GM21526 (cell line): ENCODE measurements around the gene SCAMP3.

Experiments used
- ATAC-seq: cut with Tn5 transposase; IDR thresholded peaks from one replicate; pipeline ENCODE4 v1.9.1; 2021; ENCODE audit warnings: moderate library complexity; ENCODE audit not compliant: unreplicated experiment, low FRiP score

Gene SCAMP3

DNA sequence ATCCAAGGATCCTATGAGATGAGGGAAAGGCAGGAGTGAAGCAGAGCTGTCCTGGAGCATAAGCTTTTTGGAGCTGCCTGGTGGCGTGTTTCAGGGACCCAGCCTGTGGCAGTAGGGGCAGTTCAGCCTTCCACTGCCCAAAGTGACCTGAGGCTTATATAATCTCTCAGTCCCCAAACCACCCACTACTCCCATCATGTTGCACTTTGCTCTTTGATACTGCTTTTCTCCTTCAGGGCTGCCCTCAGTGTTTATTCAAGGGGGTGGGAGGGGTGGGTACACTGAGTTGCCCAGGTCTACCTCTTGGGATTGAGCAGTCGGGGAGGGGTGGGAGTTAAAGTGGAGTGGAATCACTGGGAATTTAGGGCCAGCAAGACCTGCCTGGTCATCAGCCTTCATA, 24.4 kb upstream of the SCAMP3 start:
- ATAC-seq, result no peak

DNA sequence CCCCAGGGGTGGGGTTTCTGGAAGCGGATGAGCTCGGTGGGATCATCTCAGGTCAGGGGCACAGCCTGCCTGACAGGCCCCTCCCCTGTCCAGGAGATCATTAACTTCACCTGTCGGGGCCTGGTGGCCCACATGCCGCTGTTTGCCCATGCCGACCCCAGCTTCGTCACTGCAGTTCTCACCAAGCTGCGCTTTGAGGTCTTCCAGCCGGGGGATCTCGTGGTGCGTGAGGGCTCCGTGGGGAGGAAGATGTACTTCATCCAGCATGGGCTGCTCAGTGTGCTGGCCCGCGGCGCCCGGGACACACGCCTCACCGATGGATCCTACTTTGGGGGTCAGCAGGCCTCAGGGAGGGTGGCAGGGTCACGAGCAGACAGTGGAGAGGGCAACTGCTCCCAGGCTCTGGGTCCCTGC, 23.5 kb upstream of the SCAMP3 start:
- ATAC-seq, result no peak

DNA sequence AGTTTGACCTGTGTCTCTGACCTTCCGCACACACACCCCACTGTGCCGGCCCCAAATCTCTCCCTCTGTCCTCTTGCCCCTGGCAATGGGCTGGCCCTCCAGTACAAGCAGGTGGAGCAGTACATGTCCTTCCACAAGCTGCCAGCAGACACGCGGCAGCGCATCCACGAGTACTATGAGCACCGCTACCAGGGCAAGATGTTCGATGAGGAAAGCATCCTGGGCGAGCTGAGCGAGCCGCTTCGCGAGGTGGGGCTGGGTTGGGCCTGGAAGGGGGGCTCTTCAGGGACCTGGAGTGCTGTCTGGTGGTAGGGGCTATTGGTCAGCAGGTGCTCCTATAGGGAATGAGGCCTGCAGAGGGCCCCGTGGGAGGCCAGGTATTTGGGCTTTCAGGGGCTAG, 22.9 kb upstream of the SCAMP3 start:
- no peak for ATAC-seq

DNA sequence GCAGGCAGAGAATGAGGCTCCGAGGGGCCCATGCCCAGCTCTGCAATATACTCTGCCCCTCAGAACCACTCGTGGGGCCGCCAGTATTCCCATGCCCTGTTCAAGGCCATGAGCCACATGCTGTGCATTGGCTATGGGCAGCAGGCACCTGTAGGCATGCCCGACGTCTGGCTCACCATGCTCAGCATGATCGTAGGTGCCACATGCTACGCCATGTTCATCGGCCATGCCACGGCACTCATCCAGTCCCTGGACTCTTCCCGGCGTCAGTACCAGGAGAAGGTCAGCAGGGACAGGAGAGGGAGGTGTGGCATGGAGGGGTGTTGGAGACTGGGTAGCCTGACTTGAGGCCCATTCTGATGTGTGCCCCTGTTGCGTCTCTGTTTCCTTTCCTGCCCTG, 22.3 kb upstream of the SCAMP3 start:
- no peak for ATAC-seq

DNA sequence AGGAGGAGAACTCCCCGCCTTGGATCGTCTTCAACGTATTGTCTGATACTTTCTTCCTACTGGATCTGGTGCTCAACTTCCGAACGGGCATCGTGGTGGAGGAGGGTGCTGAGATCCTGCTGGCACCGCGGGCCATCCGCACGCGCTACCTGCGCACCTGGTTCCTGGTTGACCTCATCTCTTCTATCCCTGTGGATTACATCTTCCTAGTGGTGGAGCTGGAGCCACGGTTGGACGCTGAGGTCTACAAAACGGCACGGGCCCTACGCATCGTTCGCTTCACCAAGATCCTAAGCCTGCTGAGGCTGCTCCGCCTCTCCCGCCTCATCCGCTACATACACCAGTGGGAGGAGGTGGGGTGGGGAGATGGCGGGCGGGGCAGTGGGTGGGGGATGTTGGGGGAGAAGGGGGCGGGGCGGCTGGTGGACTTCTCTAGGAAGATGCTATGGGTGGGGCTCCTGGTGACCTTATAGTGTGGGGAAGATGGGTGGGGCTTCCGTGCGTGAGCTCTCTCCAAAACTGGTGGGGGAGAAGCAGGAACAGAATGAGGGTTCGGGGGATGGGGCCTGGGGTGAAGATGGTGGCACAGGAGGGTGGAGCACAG, 20.4 kb upstream of the SCAMP3 start:
- ATAC-seq, result no peak

DNA sequence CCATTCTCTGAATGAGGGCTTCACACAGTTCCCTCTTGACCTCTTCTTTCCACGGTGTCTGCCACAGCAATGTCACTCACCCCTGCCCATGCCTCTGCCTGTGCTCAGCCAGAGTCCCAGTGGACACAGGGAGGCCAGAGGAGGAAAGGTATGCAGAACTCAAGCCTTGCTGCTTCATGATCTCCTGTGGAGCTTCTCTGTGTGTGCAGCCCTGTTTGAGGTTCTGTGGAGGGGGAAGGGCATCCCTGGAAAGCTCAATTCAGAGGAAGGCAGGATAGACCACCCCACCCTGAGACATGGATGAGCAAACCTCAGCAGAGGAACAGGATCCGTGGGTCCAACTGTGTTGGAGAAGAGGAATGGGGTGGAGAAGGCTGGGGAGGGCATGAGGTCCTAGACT, 17.1 kb upstream of the SCAMP3 start:
- ATAC-seq, result no peak

DNA sequence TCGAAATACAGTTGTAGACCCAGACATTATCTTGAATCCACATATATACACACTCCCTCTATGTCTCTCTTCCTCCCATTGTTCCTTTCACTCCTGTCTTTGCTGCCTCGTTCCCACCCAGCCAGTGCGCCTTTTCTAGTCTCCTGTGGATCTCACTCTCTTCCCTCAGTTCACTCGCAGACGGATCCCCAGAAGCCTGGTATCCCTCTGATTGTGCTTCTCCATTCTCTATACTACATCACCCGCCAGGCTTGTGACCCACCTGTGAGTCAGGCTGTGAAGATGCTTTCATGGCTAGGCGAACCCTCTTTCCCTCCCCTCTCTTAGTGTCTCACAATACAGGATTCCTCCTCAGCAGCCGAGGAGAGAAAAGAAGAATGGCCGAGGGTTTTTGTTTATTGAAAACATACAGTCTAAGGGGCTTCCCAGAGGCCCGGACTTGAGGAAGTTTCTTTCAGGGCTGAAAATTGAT, 16.6 kb upstream of the SCAMP3 start:
- ATAC-seq, result no peak

DNA sequence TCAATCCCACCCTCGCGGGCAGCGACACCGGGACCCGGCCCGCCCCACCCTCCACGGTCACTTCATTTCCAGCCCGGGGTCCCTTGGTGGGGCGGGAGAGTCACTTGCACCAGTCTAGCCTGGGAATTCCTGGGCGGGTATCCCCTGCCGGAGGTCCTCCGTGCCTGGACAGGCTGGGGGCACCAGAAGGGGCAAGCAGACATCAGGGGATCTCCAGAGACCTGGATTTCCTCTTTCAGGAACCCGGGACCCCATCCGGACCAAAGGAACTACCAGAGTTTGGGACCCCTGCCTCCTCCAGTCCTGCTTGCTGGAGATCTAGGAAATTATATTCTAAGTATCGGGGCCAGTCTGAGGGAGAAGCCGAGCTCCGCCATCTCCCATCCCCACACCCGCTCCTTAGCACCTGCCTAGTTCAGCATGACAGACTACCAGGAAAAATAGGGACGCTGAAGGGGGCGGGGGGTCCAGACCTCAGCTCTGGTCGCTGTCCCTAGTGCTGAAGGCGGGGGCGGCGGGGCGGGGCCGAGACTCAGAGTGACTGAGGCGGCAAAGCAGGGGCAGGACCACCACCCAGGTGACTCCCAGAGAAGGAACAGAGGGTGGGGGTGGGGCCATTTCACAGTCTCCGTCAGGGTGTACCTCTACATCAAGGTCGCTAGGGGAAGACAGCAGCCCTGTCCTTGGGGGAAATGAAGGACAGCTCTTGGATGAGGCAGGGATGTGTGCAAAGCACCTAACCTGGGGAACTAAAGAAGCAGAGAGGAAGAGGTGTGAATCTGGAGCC, 15.9 kb upstream of the SCAMP3 start:
- no peak for ATAC-seq

DNA sequence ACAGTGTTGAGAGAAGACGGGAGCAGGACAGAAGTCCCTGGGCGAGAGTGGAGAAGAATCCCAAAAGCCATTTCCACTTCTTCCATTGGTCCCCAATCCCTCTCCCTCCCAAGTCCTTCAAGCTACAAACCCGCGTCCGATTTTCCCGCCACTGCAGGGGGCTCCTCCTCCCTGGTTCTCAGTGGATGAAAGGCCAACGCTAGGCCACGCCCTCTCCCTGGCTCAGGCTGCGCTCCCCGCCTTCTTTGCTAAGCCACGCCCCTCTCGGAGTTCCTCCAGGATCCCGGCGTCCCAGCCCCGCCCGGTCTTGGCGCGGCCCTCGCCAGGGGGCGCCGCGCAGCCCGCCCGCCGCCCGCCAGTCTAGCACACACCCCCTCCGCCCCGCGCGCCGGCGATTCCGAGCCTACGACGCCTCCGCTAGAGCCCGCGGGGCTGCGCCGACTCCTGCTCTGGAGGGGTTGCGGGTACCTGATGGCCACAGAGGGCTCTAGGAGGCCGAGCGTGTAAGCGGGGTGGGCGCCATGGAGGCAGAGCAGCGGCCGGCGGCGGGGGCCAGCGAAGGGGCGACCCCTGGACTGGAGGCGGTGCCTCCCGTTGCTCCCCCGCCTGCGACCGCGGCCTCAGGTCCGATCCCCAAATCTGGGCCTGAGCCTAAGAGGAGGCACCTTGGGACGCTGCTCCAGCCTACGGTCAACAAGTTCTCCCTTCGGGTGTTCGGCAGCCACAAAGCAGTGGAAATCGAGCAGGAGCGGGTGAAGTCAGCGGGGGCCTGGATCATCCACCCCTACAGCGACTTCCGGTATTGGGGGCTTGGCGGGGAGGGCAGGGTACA, 15.1 kb upstream of the SCAMP3 start, which contains the start of gene HCN3:
HCN3 (plus strand) TSS at position 394 of the 832 bp plus-strand sequence; CDS start at position 522, 128 bp downstream.
- peak; percentile 48 for ATAC-seq

DNA sequence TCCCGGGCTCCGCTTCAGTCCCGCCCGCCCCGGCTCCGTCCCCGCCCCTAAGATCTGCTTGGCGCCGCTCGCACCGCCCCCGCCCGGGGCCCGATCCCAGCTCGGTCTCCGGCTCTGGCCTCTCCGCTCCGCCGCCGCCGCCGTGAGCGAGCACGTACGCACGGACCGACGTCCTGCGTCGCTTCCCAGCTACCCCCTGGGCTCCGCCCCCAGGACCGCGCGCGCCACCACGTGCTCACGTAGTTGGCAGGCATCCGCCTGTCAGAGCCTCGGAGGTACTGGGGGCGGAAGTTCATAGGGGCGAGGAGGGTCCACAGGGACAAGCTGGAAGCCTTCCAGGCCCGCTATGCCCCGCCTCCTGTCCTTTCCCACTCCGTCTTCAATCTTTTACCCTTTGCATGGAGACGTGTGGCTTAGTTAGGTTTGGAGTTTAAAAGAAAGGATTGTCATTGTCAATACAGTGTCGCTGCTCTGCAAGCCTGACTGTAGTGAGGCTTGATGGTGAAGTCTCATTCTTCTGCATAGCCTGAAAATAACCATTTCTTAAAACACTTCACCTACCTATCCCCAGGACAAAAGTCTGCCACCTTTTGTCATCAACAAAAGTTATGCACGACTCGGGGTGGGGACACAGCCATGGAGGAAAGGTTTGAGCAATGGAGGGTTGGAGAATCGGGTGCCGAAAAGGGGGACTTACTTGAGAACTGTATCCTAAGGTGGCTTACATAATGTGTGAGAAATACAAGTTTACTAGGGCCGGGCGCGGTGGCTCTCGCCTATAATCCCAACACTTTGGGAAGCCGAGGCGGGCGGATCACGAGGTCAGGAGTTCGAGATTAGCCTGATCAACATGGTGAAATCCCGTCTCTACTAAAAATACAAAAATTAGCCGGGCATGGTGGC, 11.4 kb upstream of the SCAMP3 start, which contains the start of gene CLK2:
CLK2 (minus strand) TSS at position 162 of the 903 bp plus-strand sequence. CDS start 2,527 bp downstream, outside the sequence.
- ATAC-seq, result peak; percentile 74

DNA sequence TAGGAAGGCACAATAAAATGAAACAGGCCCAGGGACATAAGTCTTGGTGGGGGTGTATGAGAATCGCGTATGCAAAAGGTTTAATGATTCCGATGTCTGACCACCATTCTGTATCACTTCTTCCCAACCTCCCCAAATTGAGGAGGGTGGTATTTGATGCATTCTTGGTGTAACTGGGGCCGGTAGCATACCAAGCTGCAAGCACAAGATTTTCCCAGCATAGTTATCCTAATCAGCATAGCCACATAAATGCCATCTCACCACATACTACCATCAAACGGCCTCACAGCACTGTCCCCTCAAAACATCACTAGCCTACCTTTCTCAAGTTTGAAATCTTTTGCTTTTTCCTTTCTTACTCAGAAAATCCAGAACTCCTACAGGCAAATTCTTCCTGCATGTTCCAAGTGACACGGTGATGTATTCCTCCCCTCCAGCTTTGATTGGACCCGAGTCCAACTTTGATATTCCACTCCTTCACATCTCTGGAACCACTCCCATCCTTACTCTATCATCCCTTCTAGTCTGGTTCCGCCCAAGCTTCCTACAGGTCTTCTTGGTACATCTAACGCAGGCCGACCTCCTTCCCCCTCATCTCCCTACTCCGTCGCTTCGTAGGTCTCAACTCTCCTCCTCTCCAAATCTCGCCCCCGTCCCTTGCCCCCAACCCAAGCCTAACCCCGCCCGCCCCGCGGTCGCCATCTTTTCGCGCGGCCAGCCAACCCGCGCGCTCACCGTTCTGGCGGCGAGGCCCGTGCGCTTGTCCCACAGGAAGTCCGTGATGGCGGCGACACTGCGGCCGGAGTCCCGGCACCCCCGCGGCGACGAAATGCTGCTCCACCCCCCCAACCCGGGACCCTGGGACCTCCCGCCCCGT, 10.5 kb upstream of the SCAMP3 start:
- peak; percentile 19 for ATAC-seq

DNA sequence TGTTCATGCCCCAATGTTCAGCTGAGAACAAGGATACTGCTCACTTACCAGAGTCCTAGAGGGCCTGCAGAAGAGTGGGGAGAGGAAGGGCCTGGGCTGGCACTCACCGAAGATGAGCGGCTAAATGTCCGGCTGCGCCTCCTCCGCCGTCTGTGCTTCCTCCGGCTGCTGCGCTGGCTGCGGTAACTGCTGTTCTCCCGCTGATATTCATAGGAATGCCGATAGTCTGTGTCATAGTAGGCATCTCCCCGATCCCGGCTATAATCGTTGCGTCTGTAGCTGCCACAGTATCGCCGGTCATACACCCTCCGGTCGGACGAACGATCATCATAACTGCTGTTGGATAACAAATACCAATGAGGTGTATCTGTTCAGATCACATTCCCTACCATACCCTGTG, 7.2 kb upstream of the SCAMP3 start:
- ATAC-seq, result no peak

DNA sequence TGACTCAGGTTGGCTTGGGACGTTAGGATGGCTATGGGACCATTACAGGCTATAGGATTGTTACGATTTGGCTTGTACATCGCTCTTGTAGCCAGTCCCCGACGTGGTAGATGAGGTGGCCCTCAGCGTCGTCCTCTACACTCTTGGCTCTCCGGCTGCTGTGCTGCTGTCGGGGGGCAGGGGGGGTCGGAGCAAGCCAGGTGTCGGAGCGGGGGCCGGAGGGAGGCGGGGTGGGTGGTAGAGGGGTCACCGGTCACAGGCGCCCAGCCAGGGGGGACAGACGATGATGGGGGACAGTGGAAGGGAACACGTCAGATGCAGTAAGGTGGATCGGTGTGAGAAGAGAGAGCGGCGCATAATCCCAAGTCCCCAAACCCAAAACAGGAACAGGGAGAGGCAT, 6.5 kb upstream of the SCAMP3 start:
- ATAC-seq, result no peak

DNA sequence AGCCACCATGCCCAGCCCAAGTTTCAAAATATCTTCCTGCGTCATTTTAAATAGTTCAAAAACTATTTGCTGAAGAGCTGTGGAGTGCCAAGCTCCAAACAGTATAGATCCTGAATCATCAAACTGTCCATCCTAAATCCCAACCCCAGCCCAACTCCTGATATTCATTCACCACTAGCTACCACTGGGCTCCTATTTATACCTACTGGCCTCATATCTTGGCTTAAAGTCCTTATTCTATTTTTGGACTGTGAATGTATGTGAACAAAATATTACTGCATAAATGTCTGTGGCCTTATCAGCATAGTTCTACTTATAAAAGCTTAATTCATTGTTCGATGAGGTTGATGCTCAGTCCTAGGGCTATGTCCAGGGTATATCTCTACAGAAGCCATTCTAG, 5.2 kb upstream of the SCAMP3 start:
- no peak for ATAC-seq

DNA sequence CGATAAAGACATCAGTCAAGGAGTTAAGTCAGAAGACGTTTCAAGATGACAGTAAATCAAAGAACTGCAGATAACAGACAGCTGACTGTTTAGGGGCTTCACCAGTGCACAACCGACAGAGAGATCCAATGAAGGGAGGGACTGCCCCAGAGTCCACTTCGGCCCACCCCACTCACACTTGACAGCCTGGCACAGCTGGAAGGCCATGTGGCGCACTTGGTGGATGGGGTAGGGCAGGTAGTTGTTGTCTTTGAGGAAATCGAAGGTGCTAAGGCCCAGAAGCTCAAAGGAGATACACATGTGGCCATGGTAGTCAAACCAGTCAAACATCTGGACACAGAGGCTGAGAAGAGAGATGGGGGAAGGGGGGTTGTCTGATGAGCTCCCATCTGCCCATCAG, 4.4 kb upstream of the SCAMP3 start:
- no peak for ATAC-seq

DNA sequence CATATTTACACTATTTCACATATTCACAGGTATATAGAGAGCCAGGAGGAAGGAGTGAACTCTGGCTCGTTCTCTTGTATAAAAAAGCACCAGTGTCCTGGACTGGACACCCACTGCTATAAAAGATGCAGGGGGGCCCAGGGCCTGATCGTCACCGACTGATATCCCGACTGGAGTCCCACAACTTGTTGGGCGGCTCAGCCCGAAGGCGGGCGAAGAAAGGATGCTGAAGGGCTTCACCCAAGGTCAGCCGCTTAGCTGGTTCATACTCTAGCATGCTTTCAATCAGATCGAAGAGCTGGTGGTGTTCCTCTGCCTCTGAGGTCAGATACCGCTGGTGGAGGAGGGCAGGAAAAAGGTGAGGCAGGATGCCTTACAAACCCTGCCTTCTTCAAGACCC, 907 bp upstream of the SCAMP3 start:
- ATAC-seq, result no peak

DNA sequence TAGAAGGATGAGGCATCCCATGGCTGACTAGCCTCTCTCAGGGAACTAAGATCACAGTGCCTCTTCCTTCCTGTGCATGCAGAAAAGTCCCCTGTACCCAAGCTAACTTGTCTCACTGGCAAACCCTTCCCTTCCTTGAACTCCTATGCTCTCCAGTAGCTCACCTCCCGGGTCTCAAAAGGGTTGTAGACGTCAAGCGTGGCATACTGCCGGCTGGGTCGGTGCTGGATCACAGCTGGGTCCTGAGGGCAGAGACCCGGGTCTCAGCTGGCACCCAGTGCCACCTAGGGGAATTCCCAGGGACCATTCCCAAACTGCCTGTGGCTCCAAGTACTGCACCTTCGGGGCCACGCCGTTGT, 688 bp downstream of the SCAMP3 start:
- peak; percentile 4 for ATAC-seq

DNA sequence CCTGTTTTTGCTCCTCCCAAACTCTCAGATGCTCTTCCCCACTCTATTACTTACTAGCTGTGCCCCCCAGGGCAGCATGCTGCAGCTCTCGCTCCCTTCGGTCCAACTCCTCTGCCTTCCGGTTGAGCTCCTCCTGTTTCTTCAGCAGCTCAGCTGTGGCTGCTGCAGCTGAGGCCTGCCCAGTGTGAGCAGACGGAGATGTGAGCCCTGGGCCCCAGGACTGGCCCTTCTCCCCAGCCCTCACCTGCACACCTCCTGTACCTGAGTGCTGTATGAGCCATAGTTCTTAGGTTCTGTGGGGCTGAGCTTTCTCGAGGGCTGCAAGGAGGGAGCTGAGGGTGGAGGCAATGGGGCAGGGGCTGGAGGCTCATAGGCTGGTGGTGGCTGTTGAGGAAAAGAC, 1.9 kb downstream of the SCAMP3 start:
- ATAC-seq, result no peak
